Hematopoietic multipotent progenitor cell treated with erythropoietin and hydrocortisone succinate and interleukin-3 and kit ligand, for 4 days (in vitro differentiated cells): ENCODE results near the gene DDX47.
A peak's percentile ranks its signal among the peaks of the same experiment; 100 is the strongest.
"Not testable (repeated sequence)": the region's sequence is repeated elsewhere in the genome, so short reads cannot be mapped to it uniquely, and the experiment has no call there.

Source experiments
- DNase-seq: peaks from one replicate; pipeline ENCODE4 v3.0.0-alpha.2; 2015

The DDX47 gene

DNA sequence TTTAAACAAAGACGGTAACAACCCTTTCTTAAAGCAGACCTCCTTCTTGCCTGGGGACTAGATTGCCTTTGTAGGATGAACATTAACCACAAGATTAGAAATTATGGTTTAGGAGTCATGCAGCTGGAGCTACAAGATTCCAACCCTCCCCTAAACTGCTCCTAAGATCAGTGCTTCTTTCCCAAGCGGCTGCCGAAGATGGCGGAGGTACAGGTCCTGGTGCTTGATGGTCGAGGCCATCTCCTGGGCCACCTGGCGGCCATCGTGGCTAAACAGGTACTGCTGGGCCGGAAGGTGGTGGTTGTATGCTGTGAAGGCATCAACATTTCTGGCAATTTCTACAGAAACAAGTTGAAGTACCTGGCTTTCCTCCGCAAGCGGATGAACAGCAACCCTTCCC, 62.2 kb downstream of the DDX47 start:
- DNase-seq, result not testable (repeated sequence)

DNA sequence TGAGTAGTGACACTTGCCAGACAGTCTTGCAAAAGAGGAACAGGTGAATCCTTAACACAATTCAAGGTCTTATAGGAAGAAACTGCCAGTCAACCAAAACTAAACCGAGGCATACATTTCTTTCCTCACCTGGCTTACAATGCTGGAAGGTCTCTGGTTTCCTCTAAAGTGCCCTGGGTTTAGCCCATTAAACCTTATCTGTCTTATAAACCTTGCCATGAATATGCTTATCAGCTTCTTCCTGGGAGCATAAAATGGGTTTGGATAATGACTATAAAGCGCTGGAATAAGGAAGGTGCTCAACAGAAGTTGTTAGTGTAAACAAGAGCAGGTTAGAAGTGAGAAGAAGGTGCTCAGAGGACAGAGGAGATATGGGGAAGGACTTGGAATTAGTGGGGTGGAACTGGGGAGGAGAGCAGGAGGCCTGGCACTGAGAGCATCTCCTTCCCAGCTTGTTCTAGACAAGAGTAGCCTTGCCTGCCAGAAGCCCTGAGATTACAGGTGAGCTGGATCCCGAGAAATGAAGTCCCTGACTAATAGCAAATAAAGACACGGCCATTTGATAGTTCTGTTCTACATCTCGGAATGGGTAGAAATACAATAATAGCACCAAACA, 64.1 kb downstream of the DDX47 start:
- DNase-seq, result peak; percentile 10

DNA sequence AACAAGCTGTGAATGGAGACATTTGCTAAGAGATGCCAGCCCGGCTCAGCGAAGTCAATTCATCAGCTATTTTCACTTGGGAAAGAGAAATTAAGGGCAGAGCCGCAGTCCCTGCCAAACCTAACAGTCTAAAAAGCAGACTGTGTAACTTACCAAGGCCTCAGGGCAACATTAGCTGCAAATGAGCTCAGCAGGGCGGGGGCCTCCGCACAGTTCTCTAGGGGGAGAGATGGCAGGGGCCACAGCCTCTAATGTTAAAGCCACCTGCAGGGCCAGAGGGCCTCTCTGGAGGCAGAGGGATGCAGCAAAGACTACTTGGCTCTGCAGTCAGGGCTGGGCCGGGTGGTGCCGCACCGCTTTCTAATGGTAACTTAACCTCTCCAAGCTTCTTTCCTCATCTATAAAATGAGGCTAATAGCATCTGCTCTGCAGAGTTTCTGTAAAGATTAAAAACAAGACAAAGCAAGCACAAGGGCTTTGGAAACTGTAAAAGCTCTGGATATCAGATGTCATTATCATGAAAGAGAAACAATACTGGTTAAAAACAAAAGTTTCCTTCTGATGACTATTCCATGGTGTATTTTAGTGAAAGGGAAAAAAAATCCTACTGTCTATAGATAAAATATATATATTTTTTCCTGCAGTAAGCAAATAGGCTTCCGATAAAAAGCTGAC, 64.8 kb downstream of the DDX47 start:
- no peak for DNase-seq
